Measurements from ENCODE around the gene PACS2. TPM values are rescaled to one million over a fixed set of nuclear protein-coding genes. Genes with fewer than 3 reads are reported as not detected.

PACS2 gene
- total RNA-seq, 2 experiments from 2014 or later, result 25.1 to 29.6 TPM

DNA sequence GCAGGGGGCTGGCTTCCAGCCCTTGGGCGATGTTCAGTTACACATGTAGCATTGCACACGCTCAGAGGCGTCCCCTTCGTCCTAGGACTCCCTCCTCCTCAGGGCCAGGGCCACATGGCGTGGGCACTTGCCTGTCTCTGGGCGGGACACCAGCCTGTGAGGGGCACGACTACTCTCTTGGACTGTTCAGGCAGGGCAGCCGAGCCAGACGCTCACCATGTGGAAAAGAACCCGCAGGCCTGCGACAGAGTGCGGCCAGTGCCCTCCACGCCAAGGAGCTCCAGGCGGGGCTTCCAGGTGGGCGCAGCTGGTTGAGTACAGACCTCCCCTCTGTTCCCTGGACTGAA is 126.0 kb downstream of the PACS2 start:
- Mint-ChIP-seq H3K27me3 (ENCODE audit: low read depth) (no peaks in the 10 kb centered on the region), H3K9me3 (no peaks in the 10 kb centered on the region), H3K27ac (no peak overlapping the region), H3K4me1 (ENCODE audit: low read depth) (no peaks in the 10 kb centered on the region), H3K36me3 (ENCODE audit: low read depth) (peaks cover 5% of the 10 kb centered on the region), H3K4me3 (no peak overlapping the region)
- CTCF ChIA-PET, result no interaction called here
- no peak for DNase-seq
- intact Hi-C loops (cut with micrococcal nuclease), result no loop called here

DNA sequence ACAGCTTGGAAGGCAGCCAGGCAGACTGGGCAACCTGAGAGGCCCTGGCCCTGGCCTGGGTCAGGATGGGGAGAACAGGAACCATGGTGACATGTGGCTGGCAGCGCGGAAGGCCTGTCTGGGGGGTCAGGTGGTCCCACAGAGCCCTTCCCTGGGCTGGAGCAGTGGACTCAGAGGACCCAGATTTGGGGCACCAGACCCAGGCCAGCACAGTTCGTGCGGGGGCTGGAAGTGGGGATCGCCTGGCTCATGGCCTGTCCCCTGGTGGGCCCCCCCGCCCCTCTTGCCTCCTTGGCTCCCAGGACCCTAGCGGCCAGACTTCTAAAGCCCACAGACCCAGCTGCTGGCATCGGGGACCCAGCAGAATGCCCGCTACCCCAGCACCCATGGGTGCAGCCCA is 126.4 kb downstream of the PACS2 start:
- intact Hi-C loops (cut with micrococcal nuclease), result no loop called here
- Mint-ChIP-seq H3K36me3 (ENCODE audit: low read depth) (peaks cover 4% of the 10 kb centered on the region), H3K4me3 (no peak overlapping the region), H3K4me1 (ENCODE audit: low read depth) (no peaks in the 10 kb centered on the region), H3K9me3 (no peaks in the 10 kb centered on the region), H3K27me3 (ENCODE audit: low read depth) (no peaks in the 10 kb centered on the region), H3K27ac (no peak overlapping the region)
- DNase-seq, result no peak
- CTCF ChIA-PET, result no interaction called here

DNA sequence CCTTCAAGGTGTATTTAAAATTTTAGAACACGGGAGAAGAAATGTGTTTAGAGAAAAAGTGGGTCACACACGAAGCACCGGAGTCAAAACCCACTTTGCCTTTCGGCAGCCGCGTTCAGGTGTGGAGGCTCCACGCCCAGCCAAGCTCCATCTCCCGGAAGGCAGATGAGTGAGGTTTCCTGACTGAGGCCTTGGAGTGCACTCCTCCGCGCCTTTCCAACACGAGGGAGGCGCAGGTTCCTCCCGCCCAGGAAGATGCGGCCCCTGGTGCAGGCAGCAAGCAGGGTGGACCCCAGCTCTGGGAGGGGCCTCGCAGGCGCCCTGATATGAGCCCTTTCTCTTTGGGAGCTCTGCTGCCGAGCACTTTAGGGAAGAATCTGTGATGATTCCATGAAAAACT is 127.6 kb downstream of the PACS2 start:
- DNase-seq, result no peak
- CTCF ChIA-PET, result no interaction called here
- H3K4me3 Mint-ChIP-seq, result no peak overlapping the region
- H3K27ac Mint-ChIP-seq, result no peak overlapping the region
- no peaks in the 10 kb centered on the region for H3K4me1 Mint-ChIP-seq (ENCODE audit: low read depth)
- intact Hi-C loops (cut with micrococcal nuclease), result no loop called here
- no peaks in the 10 kb centered on the region for H3K9me3 Mint-ChIP-seq
- no peaks in the 10 kb centered on the region for H3K27me3 Mint-ChIP-seq (ENCODE audit: low read depth)
- peaks cover 4% of the 10 kb centered on the region for H3K36me3 Mint-ChIP-seq (ENCODE audit: low read depth)

DNA sequence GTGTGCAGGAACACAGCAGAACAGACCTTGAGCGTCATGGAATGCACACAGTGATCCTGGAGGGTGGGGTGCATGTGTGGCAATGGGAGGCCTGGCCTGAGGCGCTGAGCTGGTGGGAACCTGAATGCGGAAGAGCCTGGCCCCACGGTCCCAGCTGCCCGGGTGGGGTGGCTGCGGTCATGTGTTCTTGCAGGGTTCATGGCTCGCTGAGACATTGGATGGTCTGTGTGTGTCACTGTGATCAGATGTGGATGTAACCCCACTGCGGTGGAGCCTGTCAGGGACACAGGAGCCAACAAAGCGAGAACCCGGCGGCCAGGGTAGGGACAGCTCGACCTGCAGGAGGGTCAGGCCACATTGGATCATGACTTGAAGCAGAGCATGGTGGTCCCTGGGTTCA is 128.3 kb downstream of the PACS2 start:
- CTCF ChIA-PET, result no interaction called here
- Mint-ChIP-seq H3K4me1 (ENCODE audit: low read depth) (no peaks in the 10 kb centered on the region), H3K9me3 (no peaks in the 10 kb centered on the region), H3K4me3 (no peak overlapping the region), H3K36me3 (ENCODE audit: low read depth) (peaks cover 4% of the 10 kb centered on the region), H3K27me3 (ENCODE audit: low read depth) (no peaks in the 10 kb centered on the region), H3K27ac (no peak overlapping the region)
- intact Hi-C loops (cut with micrococcal nuclease), result no loop called here
- no peak for DNase-seq

DNA sequence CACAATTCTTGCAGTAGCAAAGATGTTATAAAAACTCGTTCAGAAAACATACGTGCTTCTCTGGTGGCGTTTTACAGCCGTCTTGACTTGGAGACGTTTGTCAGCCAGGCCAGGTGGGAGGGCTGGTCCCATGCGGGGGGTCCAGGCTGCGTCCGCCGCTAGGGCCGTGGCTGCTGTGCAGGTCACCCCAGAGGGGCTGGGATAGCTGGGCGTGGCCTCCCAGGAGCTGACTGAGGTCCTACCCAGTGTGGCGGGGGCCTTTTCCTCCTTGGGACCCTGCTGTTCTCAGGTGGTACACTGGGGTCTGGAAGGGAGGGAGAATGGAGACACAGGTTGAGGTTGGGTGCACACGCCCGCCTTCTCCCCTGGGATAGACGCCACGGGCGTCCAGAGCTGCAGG is 130.3 kb downstream of the PACS2 start:
- Mint-ChIP-seq H3K36me3 (ENCODE audit: low read depth) (peaks cover 4% of the 10 kb centered on the region), H3K9me3 (no peaks in the 10 kb centered on the region), H3K27ac (no peak overlapping the region), H3K4me3 (no peak overlapping the region), H3K4me1 (ENCODE audit: low read depth) (no peaks in the 10 kb centered on the region), H3K27me3 (ENCODE audit: low read depth) (no peaks in the 10 kb centered on the region)
- DNase-seq, result no peak
- intact Hi-C loops (cut with micrococcal nuclease), result no loop called here
- CTCF ChIA-PET, result no interaction called here

DNA sequence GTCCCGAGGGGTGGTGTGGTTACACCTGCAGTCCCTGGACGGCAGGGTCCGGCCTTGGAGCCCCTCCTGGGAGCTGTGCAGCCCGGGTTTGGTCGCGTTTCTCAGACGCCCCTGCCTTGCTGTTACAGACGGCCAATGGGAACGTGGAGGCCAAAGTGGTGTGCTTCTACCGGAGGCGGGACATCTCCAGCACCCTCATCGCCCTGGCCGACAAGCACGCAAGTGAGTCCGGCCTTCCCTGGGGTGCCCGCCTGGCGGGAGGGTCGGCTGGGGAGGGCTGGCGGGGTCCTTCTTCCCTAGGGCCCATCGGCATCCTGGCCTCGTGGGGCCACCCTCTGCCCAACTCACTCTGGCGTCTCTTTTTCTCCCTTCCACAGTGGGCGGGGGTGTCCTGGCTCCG is 130.7 kb downstream of the PACS2 start:
- Mint-ChIP-seq H3K9me3 (no peaks in the 10 kb centered on the region), H3K27ac (no peak overlapping the region), H3K4me3 (no peak overlapping the region), H3K4me1 (ENCODE audit: low read depth) (no peaks in the 10 kb centered on the region), H3K27me3 (ENCODE audit: low read depth) (no peaks in the 10 kb centered on the region), H3K36me3 (ENCODE audit: low read depth) (peaks cover 4% of the 10 kb centered on the region)
- intact Hi-C loops (cut with micrococcal nuclease), result no loop called here
- no peak for DNase-seq
- CTCF ChIA-PET, result no interaction called here

DNA sequence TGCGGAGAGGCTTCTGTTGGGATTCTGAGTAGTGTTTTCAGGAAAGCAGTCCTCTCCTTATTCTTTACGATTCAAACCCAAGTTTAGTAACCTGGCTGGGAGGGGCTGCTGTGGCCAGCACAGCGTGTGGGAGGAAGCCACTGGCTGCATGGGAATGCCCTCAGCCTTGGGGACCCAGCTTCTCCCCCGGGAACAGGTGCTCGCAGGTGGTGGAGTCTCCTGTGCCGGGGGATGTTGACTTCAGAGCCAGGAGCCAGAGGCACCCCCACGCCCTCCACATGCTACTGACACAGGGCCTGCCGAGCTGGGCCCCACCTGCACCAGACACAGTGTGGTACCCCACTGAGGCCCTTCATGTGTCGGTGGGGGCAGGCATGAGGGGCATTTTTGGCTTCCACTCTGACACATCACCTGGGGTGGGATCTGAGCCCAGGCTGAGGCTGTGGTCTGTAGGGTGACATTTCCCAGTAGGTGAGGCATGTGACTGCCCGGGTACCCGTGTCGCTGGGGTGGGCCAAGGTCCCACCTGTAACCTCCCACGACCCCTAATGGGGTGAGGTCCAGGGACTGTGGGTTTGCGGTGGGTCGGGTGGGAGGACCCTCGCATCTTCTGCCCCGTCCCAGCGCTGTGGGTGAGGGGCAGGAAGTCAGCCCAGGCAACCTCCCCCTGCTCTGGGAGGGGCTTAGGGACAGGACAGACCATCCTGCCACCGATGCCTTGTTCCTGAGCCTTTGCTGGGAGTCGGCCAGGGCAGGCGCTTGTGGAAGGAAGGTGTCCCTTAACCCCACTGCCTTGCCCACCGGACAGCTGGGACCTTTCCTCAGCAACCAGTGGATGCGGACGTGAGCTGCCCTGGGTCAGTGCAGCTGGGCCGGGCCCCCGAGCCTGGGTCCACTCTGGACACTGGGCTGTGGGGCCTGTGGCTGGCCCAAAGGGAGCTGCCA is 131.6 kb downstream of the PACS2 start:
- CTCF ChIA-PET, result no interaction called here
- no peak overlapping the region for H3K4me3 Mint-ChIP-seq
- intact Hi-C loops (cut with micrococcal nuclease), result no loop called here
- H3K9me3 Mint-ChIP-seq, result no peaks in the 10 kb centered on the region
- peaks cover 4% of the 10 kb centered on the region for H3K36me3 Mint-ChIP-seq (ENCODE audit: low read depth)
- H3K27me3 Mint-ChIP-seq (ENCODE audit: low read depth), result no peaks in the 10 kb centered on the region
- H3K4me1 Mint-ChIP-seq (ENCODE audit: low read depth), result no peaks in the 10 kb centered on the region
- DNase-seq, result no peak
- no peak overlapping the region for H3K27ac Mint-ChIP-seq

DNA sequence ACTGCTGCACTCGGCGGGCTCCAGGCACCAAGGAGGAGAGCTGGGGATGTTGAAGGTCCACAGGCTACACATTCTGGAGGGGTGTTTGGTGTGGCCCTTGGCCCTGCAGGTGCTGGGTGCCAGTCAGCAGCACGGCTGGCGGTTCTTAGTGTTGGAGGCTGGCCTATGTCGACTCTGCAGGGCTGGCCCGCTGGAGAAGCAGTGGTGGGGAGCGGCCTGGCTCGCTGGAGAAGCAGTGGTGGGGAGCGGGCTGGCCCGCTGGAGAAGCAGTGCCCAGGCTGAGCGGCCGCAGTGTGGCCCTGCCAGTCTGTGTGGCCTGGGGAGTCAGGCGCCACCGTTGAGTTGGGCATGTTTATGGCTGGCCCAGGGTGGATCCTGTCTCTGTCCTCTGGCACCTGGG is 132.4 kb downstream of the PACS2 start:
- Mint-ChIP-seq H3K27me3 (ENCODE audit: low read depth) (no peaks in the 10 kb centered on the region), H3K9me3 (no peaks in the 10 kb centered on the region), H3K27ac (no peak overlapping the region), H3K4me3 (no peak overlapping the region), H3K4me1 (ENCODE audit: low read depth) (no peaks in the 10 kb centered on the region), H3K36me3 (ENCODE audit: low read depth) (peaks cover under 1% of the 10 kb centered on the region)
- intact Hi-C loops (cut with micrococcal nuclease), result no loop called here
- DNase-seq, result no peak
- CTCF ChIA-PET, result interaction anchor here (1.6 kb wide), 1 partner anchor 46 kb away, joined by 3 read pairs; no protein-coding TSS in a partner anchor

Other genes with a start within 250 kb of the PACS2 start
- gene GPR132, start 249.3 kb upstream of the PACS2 start, total RNA-seq, result 10 to 100 TPM; 11.3 to 15.3 TPM
- 1 to 10 TPM; 2.9 to 3.6 TPM for gene JAG2, start 146.0 kb upstream of the PACS2 start, total RNA-seq
- 10 to 100 TPM; 12.0 to 15.8 TPM for gene NUDT14, start 133.4 kb upstream of the PACS2 start, total RNA-seq
- gene BTBD6, start 66.2 kb upstream of the PACS2 start, total RNA-seq, result 10 to 100 TPM; 24.6 to 25.6 TPM
- gene BRF1, start 13.7 kb upstream of the PACS2 start, total RNA-seq, result 10 to 100 TPM; 20.6 to 23.4 TPM
- 1 to 10 TPM; 2.0 to 2.6 TPM for gene TEX22, start 83.8 kb downstream of the PACS2 start, total RNA-seq
- gene MTA1, start 105.1 kb downstream of the PACS2 start, total RNA-seq, result 100 to 1,000 TPM; 106 to 115 TPM
- not detected for gene CRIP2, start 160.1 kb downstream of the PACS2 start, total RNA-seq
- 10 to 100 TPM; 67.3 to 77.1 TPM for gene CRIP1, start 172.1 kb downstream of the PACS2 start, total RNA-seq
- gene TEDC1, start 176.5 kb downstream of the PACS2 start, total RNA-seq, result 10 to 100 TPM; 27.8 to 28.6 TPM
- gene TMEM121, start 211.8 kb downstream of the PACS2 start, total RNA-seq, result 1 to 10 TPM; 6.5 to 9.3 TPM

All from activated naive CD4-positive, alpha-beta T cell treated with anti-CD3 and anti-CD28 coated beads for 36 hours (primary cell).